22Rv1 (cell line): ENCODE measurements around the gene RFPL2.

Experiments
- H3K27ac ChIP-seq: fragments of 450-650 bp; 2 replicates; pipeline ENCODE4 v1.5.1; 2017
- ZFX ChIP-seq: fragments of 450-650 bp; IDR thresholded peaks from 2 replicates; pipeline ENCODE4 v1.6.1; 2017; ENCODE audit warnings: antibody characterized with exemption, borderline replicate concordance
- TF ChIP-seq, protein P1 (sequence below): fragments of 450-650 bp; IDR thresholded peaks from 2 replicates; pipeline ENCODE4 v1.5.1; 2017; ENCODE audit warnings: mild to moderate bottlenecking

Gene RFPL2

DNA sequence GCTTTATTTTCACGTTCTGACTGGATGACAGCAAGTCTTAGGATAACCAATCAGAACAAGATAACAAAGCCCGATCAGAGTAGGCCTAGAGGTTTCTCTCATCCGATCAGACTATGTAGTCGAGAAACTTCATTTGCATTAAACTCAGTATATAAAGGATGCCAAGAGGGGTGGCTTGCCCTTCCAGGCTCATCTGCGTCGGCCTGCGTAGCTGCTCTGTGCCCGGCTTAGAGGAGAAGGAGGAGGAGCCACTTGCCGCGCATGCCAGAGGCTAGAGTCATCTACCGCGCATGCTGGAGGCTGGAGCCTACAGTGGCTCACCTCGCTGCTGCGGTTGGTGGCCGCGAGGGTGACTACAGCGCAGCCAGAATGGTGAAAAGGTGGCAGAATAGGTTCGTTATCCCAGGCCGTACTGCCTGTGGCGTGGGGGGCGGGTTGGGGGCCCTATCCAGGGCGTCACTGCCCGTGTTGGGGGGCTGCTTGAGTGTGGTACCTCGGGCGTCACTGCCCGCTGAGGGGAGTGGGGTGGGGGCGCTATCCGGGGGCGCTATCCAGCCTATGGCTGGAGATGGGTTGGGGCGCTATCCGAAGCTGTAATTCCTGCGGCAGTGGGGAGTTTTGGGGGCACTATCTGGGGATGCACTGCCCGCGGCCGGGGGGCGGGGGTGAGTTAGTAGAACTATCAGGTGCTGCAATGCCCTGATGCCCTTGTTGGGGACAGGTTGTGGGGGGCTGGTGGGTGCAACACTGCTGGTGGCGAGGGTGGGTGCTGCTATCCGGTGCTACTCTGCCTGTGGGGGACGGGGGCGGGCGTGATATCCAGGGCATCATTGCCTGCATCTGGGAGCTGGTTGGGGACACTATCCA is at the start of gene RFPL2:
Gene RFPL2 (minus strand): TSS at position 218 of the 867 bp plus-strand sequence. CDS start 2,622 bp downstream, outside the sequence.
- TF ChIP-seq, protein P1, sequence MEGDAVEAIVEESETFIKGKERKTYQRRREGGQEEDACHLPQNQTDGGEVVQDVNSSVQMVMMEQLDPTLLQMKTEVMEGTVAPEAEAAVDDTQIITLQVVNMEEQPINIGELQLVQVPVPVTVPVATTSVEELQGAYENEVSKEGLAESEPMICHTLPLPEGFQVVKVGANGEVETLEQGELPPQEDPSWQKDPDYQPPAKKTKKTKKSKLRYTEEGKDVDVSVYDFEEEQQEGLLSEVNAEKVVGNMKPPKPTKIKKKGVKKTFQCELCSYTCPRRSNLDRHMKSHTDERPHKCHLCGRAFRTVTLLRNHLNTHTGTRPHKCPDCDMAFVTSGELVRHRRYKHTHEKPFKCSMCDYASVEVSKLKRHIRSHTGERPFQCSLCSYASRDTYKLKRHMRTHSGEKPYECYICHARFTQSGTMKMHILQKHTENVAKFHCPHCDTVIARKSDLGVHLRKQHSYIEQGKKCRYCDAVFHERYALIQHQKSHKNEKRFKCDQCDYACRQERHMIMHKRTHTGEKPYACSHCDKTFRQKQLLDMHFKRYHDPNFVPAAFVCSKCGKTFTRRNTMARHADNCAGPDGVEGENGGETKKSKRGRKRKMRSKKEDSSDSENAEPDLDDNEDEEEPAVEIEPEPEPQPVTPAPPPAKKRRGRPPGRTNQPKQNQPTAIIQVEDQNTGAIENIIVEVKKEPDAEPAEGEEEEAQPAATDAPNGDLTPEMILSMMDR, result peak; percentile 7; the same call in 1 of the 2 replicates
- no peak for TF ChIP-seq ZFX
- peak within 1 kb of the TSS; percentile 95 for H3K27ac ChIP-seq

DNA sequence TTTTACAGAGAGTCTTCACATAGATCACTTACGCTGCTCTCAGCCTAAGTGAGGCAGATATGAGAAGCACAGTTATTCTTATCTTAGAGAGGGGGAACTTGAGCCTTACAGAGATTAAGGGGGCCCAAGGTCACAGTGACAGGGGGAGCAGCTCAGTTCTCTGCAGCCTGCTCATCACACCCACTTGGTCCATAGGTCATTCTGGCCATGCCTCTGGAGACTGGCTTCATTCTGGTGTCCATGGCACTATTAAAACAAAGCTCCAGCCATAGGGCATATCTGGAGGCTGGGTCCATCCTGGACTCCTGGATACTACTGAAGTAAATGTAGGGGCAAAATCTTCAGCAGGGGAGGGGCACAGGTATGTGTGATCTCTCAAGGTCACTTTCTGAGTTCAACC is 44.4 kb upstream of the RFPL2 start:
- no peak overlapping the region for H3K27ac ChIP-seq
- no peak for TF ChIP-seq ZFX
- TF ChIP-seq, protein P1, result no peak

DNA sequence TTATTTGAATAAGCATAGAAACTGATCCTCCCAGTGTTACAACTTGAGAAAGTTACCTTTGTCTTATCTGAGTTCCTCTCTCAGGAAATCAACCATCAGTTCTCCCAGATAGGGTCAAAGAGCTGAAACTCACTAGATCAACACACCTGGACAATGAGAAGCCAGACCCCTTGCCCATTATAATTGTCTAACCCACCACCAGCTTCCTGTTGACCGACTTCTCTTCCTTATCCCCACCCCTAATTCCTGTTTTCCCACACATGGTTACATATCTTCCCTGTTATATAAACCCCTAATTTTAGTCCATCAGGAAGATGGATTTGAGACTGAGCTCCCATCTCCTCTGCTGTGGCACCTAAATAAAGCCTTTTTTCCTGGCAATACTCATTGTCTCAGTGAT is 43.4 kb upstream of the RFPL2 start:
- no peak for TF ChIP-seq ZFX
- TF ChIP-seq, protein P1, result no peak
- no peak overlapping the region for H3K27ac ChIP-seq

DNA sequence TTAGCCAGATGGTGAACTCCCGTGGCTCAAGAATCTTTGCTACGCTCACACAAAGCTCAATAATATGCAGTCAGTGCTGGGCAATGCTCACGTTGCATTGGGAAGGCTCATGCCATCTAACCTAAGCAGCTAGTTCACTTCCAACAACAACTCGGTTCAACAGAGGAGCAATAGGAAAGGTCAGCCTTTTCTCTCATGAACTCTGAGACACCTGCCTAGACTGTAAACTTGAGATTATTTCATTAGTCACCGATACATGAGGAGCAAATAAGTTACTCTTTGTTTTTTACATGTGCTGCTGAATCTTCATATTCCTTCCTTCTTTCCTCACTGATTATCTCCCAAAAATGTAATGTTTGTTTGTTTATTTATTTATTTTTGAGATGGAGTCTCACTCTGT is 41.3 kb upstream of the RFPL2 start:
- no peak overlapping the region for H3K27ac ChIP-seq
- TF ChIP-seq ZFX, result no peak
- TF ChIP-seq, protein P1, result no peak

DNA sequence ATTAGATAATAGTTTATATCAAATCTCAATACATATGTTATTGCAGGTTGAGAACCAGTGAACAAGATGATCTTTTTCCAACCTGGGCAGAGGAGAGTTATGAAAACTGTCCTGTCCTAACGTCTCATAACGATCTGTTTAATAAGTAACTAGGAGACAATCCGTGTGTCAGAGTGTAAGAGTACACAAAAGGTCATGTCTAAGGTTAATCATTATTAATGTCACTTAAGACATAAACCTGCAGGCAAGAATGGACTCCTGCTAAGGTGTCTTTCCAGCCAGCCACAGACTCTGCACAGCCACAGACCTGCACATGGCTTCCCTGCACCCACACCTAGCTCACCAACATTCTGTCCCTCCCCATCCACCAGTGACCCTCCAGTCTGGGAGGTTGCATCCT is 40.2 kb upstream of the RFPL2 start:
- TF ChIP-seq, protein P1, result no peak
- no peak for TF ChIP-seq ZFX
- H3K27ac ChIP-seq, result peak overlapping the region; percentile 60

DNA sequence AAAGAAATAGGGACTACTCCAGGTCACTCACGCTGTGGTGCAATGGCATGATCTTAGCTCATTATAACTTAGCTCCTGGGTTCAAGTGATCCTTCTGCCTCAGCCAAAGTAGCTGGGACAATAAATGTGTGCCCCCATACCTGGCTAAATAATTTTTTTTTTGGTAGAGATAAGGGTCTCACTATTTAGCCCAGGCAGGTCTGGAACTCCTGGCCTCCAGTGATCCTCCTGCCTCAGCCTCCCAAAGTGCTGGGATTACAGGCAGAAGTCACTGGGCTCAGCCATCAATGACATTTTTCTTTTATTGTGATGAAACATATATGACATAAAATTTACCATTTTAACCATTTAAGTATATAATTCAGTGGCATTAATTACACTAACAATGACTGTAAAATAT is 39.7 kb upstream of the RFPL2 start:
- TF ChIP-seq, protein P1, result no peak
- TF ChIP-seq ZFX, result no peak
- H3K27ac ChIP-seq, result peak overlapping the region; percentile 60

DNA sequence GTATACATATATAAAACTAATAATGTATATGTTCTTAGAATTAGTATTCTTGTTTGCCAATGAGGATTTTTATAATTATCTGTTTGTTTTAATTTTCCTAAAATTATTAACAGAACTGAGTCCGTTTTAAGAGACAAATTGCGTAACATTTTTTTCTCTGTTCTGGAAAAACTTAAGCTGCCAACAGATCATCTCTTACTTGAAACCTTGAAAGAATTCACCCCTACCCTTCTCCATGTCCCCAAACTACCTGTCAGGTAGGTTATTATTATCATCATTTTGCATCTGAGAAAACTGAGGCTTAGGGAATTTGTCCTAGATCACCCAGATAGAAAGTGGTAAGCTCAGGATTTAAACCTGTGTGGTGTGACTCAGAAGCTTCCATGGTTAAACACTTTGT is 35.6 kb upstream of the RFPL2 start:
- TF ChIP-seq ZFX, result no peak
- TF ChIP-seq, protein P1, result no peak
- H3K27ac ChIP-seq, result no peak overlapping the region
